HCT116 (cell line): ENCODE results near the gene PCDH19. TPM values are rescaled to one million over a fixed set of nuclear protein-coding genes. Genes with fewer than 3 reads are reported as not detected.

Source experiments
- CBX3 ChIP-seq: IDR thresholded peaks from 2 replicates; pipeline ENCODE4 v1.6.1; 2012; ENCODE audit warnings: low read depth
- SP1 ChIP-seq: IDR thresholded peaks from 2 replicates; pipeline ENCODE4 v1.6.1; 2012; ENCODE audit warnings: low read depth
- total RNA-seq: library from RNA; stranded (reverse); gene quantifications from one replicate; pipeline ENCODE4 v1.2.1, GENCODE V29; 2021; ENCODE audit not compliant: unreplicated experiment
- TF ChIP-seq, protein P1 (sequence below): IDR thresholded peaks from 2 replicates; pipeline ENCODE4 v1.6.1; 2011; ENCODE audit warnings: mild to moderate bottlenecking, low read length, moderate library complexity; ENCODE audit not compliant: insufficient replicate concordance; ENCODE audit errors: extremely low read depth

Gene PCDH19
- total RNA-seq, 1 experiment from 2014 or later: 0.32 TPM

- TF ChIP-seq, protein P1, sequence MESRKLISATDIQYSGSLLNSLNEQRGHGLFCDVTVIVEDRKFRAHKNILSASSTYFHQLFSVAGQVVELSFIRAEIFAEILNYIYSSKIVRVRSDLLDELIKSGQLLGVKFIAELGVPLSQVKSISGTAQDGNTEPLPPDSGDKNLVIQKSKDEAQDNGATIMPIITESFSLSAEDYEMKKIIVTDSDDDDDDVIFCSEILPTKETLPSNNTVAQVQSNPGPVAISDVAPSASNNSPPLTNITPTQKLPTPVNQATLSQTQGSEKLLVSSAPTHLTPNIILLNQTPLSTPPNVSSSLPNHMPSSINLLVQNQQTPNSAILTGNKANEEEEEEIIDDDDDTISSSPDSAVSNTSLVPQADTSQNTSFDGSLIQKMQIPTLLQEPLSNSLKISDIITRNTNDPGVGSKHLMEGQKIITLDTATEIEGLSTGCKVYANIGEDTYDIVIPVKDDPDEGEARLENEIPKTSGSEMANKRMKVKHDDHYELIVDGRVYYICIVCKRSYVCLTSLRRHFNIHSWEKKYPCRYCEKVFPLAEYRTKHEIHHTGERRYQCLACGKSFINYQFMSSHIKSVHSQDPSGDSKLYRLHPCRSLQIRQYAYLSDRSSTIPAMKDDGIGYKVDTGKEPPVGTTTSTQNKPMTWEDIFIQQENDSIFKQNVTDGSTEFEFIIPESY: no peak
- TF ChIP-seq SP1 (no peak), CBX3 (no peak)
Observed at GRCh38 chrX:100244681-100245080, 165.4 kb downstream of the PCDH19 start (continued).

Other genes with a start within 250 kb of the PCDH19 start
- not detected for gene TNMD, start 174.7 kb upstream of the PCDH19 start, total RNA-seq
- gene TSPAN6, start 226.5 kb upstream of the PCDH19 start, total RNA-seq: 25.0 TPM
- 2.4 TPM for gene SRPX2, start 233.9 kb upstream of the PCDH19 start, total RNA-seq